Right lung (tissue), 10 donors: ENCODE measurements around the gene SIRT7. TPM values are rescaled to one million over a fixed set of nuclear protein-coding genes. Genes with fewer than 3 reads are reported as not detected.

Experiments used
- DNase-seq, 2 donors: peaks; one replicate each; pipeline ENCODE4 v3.0.0-alpha.2; 2013
- long read RNA-seq, 8 donors: transcript quantifications; one replicate each; lab custom pipeline, GENCODE V29; 2026
- polyA plus RNA-seq, 5 donors: library from polyadenylated mRNA; unstranded; fragments of 120-200 nt; gene quantifications; one replicate each; pipeline versions ENCODE4 v1.2.1 to v1.2.3, GENCODE V29; 2013; ENCODE audit warnings: inconsistent platforms in 1 of 5, low replicate concordance in 1 of 5; ENCODE audit not compliant: insufficient read length in 5 of 5, insufficient read depth in 1 of 5

The SIRT7 gene, protein sequence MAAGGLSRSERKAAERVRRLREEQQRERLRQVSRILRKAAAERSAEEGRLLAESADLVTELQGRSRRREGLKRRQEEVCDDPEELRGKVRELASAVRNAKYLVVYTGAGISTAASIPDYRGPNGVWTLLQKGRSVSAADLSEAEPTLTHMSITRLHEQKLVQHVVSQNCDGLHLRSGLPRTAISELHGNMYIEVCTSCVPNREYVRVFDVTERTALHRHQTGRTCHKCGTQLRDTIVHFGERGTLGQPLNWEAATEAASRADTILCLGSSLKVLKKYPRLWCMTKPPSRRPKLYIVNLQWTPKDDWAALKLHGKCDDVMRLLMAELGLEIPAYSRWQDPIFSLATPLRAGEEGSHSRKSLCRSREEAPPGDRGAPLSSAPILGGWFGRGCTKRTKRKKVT
- polyA plus RNA-seq, result 10 to 100 TPM in 4 of 5 donors, 1 to 10 TPM in 1; 9.7 to 15.2 (median 12.9) TPM
- long read RNA-seq, donor 1, partial matches to known transcripts, result 0 of 1 reads
- long read RNA-seq, donor 1, other reads (novel, unspliced or antisense), result 0 of 1 reads
- long read RNA-seq, donor 2, partial matches to known transcripts, result 0 of 1 reads
- long read RNA-seq, donor 2, other reads (novel, unspliced or antisense), result 0 of 1 reads
- long read RNA-seq, donor 3, partial matches to known transcripts, result 0 of 2 reads
- long read RNA-seq, donor 3, other reads (novel, unspliced or antisense), result 0 of 2 reads
- long read RNA-seq, donor 4, result 0 reads
- long read RNA-seq, donor 5, partial matches to known transcripts, result 0 of 3 reads
- long read RNA-seq, donor 5, other reads (novel, unspliced or antisense), result 0 of 3 reads
- long read RNA-seq, donor 6, partial matches to known transcripts, result 0 of 4 reads
- long read RNA-seq, donor 6, other reads (novel, unspliced or antisense), result 0 of 4 reads
- long read RNA-seq, donor 7, partial matches to known transcripts, result 0 of 2 reads
- long read RNA-seq, donor 7, other reads (novel, unspliced or antisense), result 0 of 2 reads
- long read RNA-seq, donor 8, partial matches to known transcripts, result 0 of 1 reads
- long read RNA-seq, donor 8, other reads (novel, unspliced or antisense), result 0 of 1 reads

DNA sequence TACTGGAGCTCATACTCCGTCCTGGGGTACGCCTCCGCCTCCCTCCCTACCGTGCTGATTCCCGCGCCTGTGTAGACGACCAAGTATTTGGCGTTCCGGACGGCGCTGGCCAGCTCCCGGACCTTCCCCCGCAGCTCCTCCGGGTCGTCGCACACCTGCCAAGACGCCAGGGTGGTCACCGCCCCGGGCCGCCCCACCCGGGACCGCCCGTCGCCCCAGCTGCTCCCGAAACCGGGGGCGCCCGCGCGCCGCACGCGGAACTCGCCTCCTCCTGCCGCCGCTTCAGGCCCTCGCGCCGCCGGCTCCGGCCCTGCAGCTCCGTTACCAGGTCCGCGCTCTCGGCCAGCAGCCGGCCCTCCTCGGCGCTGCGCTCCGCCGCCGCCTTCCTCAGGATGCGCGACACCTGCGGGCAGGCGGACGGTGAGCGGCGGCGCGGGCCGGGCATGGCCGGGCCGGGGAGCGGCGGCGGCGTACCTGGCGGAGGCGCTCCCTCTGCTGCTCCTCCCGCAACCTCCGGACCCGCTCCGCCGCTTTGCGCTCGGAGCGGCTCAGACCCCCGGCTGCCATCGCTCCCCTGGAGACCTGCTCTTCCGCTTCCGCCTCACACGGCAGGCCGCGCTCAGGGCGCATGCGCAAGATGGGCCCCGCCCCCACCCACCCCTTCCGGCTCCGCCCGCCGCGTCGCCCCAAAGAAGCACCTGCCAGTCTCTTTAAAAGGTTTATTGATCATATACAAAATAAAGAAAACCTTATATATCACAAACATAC lies at the start of gene SIRT7:
SIRT7 (minus strand) TSS at position 612 of the 768 bp plus-strand sequence; CDS start at position 567, 45 bp downstream.
- DNase-seq, result peak; percentile 69 to 70

DNA sequence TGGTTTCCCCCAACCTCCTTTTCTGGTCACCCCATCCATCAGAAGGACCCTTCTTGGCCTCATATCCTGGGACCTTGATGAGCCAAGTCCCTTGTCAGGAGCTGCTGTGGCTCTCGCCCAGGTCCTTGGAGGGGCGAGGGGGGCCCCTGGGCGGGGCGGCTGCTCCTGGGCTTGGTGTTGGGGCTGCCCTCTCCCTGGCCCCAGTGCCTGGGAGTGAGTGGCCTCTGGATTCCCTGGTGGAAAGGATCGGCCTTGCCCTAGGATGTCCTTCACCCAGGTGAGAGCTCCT lies 49.2 kb upstream of the SIRT7 start:
- no peak for DNase-seq

DNA sequence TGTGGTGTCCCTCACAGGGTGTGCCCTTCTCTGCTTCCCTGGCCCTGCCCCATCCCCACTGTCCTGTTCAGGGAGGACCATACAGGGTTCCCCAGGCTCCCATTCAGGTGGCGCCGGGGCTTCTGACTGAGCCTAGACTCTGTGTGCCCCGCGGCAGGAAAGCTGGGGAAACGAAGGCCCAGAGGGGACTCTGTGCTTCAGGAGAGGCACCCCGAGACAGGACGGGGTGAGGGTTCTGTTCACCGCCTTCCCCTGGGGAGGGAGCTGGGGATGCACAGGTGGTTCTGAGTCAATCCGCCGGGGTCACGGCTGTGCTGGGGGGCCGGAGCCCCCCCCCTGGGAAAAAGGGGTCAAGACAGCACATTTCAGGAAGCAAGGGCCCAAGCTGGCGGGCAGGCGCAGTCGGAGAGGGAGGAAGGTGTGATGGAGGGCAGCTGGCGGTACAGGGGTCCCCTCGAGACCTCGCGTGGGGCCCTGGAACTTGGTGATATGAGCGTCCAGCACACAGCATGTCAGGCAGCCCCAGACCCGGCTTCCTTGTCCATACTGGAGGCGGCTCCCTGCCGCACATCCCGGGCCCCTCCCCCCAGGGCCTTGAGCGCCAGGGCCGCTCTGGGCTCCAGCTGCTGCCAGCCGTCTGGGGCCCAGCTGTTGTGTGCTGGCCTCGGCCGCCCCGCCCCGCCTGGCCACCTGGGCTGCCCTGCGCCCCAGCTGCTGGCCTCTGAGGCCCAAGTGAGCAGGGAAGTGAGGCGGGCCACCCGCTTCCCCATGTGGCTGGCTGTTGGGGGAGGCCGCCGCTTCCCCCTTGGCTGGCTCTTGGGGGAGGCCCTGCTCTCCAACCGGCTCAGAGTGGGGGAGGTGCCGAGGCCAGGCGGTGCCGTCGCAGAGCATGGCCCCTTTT lies 48.6 kb upstream of the SIRT7 start:
- peak; percentile 90 to 93 for DNase-seq

DNA sequence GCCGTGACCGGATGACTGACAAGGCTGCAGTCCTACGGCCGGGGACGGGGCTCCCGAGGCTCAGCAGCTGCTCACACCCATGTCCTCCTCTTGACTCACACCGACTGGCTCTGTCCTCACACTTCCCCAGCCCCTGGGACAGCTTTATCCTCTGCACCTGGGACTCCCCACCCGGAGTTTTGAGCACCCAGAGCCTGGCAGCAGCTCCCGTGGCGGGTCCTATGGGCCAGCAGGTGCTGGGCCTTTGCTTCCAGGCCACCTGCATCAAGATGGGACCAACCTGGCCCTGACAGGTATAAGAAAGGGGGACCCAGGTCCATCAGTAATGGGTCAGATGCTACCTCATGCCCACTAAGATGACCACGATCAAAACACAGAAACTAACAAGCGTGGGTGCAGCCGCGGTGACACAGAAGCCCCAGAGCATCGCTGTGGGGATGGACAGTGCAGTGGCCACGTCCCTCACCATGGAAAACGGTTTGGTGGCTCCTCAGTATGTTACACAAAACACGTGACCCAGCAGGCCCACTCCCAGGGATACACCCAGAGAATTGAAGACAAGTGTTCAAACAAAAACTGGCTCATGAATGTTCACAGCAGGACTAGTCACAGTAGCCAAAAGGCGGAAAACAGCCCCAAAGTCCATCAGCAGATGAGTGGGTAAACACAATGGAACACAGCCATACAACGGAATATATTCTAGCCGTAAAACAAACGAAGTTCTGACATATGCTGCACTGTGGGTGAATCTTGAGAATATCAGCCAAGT lies 46.3 kb upstream of the SIRT7 start:
- DNase-seq, result no peak

DNA sequence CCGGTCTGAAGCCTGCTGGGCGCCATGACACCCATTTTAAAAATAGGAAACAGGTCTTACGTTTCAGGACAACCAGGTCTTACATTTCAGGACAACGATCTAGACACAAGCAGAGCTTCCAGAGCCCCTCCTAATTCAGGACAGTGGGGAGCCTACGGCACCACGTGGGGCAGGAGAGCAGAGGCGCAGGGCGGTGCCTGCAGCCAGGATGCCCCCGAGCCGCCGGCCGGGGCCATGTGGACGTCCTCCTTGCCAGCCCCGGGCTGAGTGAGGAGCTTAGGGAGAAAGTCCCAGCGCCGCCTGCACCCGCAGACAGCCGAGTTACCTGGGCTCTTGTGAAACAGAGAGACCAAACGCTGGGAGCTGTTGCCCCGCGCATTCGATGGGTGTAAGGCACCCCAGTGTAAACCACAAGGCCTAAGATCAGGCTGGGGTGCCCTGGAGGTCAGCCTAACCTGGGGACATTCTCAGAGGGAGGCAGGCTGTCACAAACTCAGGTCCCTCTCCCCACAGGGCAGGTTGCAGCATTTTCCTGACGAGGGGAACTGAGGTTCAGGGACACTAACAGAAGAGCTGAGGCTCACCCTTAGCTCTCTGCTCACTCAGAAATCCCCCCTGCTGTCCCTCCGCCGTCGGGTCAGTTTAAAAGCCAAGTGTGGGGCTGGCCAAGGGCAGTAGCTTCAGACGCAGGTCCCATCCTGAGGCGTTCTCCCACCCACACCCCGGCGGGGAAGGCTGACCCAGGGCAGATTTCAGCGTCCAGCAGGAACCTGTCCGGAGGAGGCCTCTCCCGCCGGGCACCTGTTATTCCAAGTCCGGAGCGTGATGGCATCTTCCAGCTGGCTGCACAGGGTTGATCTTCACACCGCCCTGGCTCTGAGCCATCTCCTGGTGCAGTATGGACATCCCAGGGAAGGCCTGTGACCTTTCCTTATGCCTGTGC lies 44.8 kb upstream of the SIRT7 start:
- DNase-seq, result no peak

DNA sequence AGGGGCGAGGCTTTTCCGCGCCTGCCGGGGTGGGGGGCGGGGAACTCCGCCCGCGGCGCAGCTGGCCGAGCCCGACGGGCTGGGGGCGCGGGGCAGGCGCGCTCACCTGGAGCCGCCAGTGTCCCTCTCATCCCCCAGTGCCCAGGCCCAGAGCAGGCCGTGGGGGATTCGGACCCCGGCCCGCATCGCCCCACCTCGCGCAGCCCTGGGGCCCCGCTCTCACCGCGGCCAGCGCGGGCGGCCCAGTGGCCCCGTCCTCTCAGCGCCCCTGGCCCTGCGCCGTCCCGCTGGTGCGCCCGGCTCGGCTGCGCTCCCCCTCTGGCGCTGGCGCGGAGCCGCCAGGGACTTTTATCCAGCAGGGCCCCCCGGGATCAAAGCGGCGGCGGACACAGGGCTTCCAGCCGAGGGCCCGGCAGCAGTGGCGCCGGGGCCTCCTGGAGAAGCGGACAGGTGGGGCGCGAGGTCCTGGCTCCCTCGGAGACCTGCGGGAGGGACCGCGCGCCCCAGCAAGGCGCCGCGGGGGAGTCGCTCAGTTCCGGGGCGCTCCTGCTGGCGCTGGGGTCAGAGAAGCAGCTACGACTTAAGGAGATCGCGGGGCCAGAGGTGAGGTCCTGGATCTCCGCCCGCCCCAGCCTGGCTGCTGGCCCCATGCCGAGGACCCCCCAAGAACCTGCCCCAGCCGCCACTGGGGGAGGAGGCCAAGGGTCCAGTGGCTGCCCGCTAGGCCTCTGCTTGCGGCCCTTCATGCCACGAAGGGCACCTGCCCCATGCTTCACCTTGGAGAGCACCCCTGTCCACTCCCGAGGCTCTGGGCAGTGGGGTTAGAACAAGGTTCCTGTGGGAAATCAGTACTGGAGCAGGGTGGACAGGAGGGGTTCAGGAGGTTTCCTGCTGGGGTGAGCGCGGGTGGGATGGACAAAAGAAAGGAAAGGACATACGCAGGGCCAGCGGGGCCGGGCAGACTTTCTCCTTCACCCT lies 43.8 kb upstream of the SIRT7 start:
- no peak for DNase-seq

DNA sequence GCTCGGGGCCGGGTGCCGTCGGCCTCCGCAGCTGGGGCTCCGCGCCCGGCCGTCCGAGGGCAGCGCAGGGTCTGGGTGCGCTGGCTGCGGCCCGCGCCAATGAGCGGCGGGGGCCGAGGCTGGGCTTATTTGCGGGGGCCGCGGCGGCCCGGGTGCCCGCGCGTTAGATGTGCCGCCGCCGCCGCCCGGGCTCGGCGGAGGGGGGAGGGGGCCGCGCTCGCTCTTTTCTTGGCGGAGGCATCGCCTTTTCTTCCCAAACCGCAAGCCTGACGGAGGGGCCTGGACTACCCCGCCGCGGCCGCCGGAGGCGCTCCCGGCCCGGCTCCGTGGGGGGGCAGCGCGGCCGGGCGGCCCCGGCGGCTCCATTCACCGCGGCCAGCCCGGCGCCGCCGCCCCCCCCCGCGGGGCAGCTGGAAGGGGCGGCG lies 43.1 kb upstream of the SIRT7 start, which contains the start of gene NOTUM:
NOTUM (minus strand) TSS at position 101 of the 425 bp plus-strand sequence. CDS start 278 bp downstream, outside the sequence.
- DNase-seq, result no peak

DNA sequence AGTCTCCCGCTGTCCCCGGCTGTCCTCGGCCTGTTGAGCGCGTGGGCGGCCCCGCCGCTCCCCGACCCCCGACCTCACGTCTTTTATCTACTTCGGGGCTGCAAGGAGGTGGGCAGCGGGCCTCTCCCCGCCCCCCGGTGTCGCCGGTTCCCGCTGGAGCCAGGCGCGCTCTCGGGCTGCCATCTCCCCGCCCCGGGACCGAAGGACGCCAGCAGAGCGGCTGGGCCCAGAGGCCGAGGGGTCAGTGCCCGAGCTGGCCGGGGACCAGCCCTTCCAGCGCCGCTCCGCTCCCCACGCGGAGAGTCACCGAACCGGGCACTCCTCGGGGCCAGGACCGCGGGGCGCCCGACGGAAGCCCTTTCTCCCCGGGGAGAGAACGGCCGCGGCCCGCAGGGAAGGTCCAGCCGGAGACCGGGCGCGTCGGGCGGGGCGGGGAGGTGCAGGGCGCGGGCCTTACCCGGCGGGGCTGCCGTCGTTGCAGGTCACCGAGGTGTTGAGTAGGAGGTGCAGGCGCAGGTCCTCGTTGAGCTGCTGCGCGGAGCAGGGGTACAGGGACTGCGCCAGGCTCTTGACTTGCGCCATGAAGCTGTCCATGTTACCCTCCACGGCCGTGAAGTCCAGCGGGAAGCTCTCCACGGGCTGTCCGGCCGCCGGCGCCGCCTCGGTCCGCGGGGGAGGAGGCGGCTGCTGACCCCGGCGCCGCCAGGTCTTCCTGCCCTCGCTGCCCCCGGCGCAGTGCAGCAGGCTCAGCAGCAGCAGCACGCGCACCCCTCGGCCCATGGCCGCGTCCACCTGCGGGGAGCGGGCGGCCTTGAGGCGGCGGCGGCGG lies 42.4 kb upstream of the SIRT7 start:
- no peak for DNase-seq

DNA sequence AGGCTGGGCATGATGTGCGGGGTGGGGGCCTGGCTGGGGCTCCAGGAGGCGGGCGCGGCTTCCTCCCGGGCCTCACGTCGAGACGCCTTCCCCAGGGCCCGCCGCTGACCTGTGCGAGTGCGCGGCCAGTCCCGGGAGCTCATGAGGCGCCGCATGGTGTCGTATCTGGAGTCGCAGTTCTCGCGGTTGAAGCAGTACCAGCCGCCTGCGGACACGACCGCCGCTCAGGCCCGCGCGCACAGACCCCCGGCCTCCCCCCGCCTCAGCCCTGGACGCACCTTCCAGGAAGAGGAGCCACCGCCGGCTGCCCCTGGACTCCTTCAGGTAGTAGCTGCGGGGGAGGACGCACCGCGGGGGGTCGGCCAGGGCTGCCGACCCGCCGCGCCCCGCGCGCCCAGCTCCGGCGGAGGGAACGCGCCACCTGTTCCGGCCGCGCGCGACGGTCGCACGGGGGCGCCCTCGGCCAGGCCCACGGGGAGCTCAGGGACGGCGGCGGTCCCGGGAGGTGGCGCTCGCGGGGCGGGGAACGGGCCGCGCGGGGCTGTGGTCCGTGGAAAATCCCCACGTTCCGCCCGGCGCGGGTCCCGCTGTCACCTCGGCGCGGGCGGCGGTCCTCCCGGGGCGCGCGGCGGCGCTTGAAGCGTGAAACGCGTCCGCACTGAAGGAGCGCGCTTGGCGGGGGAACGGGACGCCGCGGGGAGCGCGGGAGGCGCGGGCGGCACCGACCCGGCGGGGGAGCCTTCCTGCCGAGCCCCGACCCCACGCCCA lies 41.6 kb upstream of the SIRT7 start:
- peak in 1 of 2 donors; percentile 51 for DNase-seq

DNA sequence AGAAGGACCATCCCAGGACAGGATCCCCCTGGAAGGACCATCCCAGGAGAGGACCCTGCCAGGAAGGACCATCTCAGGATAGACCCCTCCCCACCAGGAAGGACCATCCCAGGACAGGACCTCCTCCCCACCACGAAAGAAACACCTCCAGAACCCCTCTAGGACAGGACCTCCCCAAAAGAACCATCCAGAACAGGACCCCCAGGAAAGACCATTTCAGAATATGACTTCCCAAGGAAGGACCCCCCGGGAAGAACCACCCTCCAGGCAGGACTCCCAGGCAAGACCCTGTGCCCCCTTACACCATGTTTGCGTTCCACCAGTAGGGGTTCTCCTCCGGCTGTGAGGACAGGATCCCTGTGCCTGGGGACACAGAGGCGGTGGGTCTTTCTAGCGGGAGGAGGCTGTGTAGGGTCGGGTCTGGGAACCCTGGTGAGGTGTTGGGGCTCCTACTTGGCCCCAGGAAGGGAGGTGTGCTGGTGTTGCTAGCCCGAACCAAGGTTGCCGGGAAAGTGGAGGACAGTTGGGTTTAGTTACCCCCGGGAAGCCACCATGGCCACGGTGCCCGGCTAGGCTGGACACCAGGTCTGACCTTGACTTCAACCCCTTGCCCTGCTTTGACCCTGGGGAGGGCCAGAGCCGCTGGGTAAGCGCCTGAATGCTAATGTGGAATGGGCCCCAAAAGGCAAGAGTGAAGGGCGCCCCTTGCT lies 40.8 kb upstream of the SIRT7 start:
- no peak for DNase-seq

DNA sequence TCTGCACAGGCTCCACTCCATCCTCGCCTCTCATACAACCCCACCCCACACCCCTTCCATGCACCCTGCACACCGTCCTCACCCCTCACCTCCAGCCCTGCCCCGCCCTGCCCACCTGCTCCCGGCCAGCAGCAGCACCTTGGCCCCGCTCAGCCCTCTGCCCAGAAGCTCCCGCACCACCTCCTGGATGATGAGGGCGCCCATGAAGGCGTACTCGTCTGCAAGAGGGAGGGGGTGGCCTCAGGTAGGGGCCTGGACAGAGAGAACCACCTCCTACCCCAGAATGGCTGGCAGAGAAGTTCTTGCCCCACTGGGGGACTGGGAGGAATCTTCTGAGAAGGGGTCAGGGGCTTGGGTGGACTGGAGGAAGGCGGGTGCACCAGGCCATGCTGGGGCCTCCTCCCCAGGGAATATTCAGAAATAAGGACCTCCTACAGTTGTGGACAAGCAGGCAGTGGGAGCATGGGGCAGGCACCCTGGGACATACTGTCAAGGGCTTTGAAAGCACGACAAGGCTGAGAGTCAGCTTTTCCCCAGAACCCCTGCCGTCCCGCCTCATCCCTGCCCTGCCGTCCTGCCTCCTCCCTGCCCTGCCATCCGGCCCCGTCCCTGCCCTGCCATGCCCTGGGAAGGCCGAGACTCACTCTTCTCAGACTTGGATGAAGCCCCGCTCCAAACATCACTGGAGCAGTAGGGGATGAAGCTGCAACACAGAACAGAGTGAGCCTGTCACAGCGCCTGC lies 39.9 kb upstream of the SIRT7 start:
- DNase-seq, result no peak

DNA sequence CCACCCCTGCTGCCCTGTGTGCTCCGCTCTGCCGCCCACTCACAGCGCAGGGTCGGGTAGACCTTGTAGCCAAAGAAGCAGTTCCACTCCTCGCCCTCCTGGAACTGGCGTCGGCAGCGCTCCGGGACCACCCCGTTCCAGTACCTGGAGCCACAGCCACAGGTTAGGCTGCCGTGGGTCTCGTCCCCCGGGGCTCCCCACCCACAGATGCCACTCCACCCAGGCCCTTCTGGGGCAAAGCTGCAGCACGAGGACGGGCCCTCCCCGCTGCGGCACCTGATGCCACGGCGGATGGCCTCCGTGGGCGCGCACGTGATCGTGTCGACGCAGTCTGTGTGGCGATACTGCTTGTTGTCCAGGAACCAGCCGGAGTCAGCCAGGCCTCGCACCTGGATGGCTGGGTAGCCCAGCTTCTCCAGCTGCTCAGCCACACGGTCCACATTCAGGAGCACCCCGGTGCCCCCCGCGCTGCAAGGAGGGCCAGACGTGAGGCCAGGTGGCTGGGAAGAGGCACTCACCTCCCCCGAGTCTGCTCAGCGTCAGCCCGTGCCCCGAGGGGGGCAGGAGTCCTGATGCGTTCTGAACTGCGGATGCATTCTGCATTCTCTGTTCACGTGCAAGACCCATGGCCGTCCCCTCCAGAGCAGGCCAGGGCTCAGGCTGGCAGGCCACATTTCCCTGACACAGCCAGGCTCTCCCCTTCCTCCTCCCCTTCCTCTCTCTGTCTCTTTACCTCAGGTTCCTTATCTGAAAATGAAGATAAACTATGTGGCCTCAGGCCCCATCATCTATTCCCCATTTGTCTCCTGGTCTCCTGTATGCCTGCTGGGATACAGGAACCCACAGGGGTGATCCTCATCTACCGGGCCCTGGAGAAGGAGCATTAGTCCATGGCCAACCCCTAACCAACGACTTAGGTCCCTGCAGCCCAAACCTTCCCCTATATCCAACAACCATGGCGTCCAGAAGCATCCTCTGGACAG lies 38.9 kb upstream of the SIRT7 start:
- no peak for DNase-seq
